HG03108 (cell line): ENCODE results near the gene SPHK2.

ENCODE experiments used
- ATAC-seq: cut with Tn5 transposase; IDR thresholded peaks from one replicate; pipeline ENCODE4 v1.9.1; 2021; ENCODE audit warnings: moderate library complexity; ENCODE audit not compliant: unreplicated experiment

SPHK2 gene

DNA sequence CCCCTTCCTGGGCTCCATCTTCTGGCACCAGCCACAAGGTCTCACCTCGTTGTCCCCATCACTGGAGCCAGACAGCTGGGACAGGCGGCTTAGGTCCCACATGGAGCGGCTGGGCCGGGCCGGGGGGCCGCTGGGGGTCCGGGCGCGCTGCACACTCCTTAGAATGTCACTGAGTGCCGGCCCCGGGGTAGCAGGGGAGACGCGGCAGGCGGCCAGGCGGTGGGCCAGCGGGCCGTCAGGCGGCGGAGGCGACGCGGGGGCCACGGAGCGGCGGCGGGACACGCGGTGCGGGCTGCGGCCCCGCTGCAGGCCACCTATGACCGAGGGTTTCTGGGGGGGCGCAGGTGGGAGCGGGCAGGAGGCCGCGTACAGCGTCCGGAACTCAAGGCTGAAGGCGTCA lies 15.9 kb upstream of the SPHK2 start:
- no peak for ATAC-seq

DNA sequence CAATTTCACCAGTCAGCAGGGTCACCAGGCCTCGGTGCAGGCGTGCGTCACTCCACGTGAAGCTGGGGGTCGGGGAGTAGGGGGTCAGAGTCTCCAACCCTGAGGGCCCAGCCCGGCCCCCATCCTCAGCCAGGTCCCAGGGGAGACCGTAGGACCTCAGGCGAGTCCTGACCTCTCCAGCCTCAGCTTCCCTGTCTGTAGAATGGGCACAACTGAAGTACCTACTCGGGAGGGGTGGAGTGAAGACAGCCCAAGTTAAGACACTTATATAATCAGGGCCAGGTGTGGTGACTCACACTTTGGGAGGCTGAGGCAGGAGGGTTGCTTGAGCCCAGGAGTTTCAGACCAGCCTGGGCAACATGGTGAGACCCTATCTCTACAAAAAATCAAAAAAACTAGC lies 15.5 kb upstream of the SPHK2 start:
- no peak for ATAC-seq

GRCh38 chr19:48606463-48607358 lies 12.6 kb upstream of the SPHK2 start, which contains the start of gene SPACA4:
TSS of gene SPACA4 (plus strand) at chr19:48606742. CDS start at chr19:48606979, 237 bp downstream.
- no peak for ATAC-seq

DNA sequence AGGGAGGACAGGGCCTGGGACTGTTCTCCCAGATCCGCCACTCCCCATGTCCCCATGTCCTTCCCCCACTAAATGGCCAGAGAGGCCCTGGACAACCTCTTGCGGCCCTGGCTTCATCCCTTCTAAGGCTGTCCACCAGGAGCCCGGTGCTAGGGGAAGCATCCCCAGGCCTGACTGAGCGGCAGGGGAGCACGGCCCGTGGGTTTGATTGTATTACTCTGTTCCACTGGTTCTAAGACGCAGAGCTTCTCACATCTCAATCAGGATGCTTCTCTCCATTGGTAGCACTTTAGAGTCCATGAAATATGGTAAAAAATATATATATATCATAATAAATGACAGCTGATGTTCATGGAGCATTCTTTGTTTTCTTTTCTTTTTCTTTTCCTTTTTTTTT lies 11.9 kb upstream of the SPHK2 start:
- ATAC-seq: no peak

DNA sequence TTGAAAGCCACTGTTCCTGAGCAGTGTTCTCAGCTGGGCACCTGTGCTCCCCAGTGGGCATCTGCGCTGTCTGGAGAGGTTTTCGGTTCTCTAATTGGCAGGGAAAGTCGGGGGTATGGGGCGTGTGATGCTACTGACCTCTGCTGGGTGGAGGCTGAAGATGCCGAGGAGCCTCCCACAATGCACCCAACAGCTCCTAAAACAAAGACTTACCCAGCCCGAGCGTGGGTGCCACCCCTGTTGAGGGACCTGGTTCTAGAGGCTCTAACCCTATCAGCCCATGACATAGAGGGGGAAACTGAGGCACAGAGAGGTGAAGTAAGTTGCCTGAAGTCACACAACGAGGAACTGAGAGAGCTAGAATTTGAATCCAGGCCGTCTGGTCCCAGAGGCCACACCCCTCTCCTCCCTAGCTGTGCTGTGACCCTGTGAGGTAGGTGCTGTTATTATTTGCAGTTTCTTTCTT lies 10.5 kb upstream of the SPHK2 start:
- no peak for ATAC-seq

- ATAC-seq: no peak
These were observed 9.7 kb upstream of the SPHK2 start for GRCh38 chr19:48609571-48610108.

DNA sequence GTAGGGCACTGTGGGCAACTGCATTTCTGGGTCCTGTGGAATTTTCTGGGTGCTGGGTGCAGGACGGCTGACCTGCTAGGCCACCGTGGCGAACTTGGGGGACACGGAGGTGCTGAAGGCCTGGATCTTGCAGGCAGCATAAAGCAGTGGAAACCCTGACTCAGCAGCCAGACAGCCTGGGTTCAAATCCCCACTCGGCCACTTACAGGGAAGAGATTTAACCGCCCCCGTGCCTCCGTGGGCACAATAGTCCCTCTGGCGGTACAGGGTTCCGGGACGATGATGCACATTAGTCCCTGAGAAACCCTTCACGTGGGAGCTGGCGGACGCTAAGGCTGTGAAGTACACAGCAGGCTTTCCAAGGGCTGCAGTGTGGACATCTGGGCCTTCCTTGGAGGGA lies 7.4 kb upstream of the SPHK2 start:
- no peak for ATAC-seq

DNA sequence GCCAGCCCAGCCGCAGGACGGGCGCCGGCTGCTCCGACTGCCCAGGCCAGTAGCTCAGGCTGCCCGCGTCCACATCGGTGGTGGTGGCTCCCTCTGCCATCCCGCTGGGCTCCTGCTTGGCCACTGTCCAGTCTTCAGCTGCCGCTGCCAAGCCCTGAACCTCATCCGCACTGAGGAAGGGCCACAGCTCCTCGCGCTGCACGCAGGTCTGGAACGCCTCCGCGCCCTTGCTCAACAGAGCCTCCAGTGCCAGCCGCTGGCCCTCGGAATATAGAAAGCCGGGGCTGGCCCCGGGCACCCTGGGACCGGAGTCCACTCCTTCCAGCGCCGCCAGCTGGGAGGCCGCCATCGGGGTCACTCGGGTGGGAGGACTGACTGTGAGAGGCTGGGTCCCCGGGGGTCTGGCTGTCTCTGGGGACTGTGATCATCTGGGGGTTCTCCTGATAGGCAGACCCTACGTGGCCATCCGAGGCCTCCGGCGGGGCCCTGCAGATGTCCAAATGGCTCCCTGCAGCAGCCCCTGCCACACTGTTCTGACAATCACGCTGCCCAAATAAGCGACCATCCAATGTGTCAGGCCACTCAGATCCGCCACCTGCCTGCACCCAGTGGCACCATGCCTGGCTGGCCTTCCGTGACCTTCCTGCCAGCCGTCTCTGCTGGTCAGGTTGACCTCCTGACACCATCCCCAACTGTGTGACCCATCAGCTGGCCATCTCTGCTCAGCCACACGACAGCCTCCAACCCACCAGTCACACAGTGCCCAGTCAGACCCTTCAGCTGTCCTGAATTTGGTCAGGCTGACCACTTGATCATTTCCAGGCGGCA lies 6.1 kb upstream of the SPHK2 start:
- ATAC-seq: no peak

DNA sequence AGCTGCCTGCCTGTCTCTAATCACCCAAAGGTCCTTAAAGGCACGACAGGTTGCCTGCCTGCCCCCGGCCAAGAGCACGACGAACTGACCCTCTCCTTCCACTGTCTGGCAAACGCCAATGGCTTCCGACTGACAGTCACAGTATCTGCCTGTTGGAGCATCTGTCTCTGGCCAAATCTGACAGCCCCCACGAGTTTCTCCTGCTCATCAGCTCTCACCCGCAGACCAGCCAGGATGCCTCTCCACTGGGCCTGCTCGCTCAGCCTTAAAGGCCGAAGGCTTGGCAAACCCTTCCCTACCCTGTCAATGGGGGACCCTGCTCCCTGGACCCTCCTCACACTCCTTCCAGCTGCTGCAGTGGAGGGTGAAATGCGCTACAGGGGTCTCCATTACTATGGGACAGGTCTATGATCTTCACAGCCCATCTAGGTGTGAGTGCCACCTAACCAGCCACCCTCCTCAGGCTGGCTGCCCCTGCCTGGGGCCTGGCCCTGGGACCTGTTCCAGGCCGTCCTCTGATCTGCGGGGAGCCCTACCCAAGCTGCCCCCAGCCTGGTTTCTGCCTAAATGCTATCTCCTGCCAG lies 5.4 kb upstream of the SPHK2 start:
- no peak for ATAC-seq

GRCh38 chr19:48614436-48615230 lies 4.7 kb upstream of the SPHK2 start, which contains the start of gene FAM83E:
TSS of gene FAM83E (minus strand) at chr19:48615076. CDS start at chr19:48613372, 1,704 bp downstream.
- ATAC-seq: no peak

DNA sequence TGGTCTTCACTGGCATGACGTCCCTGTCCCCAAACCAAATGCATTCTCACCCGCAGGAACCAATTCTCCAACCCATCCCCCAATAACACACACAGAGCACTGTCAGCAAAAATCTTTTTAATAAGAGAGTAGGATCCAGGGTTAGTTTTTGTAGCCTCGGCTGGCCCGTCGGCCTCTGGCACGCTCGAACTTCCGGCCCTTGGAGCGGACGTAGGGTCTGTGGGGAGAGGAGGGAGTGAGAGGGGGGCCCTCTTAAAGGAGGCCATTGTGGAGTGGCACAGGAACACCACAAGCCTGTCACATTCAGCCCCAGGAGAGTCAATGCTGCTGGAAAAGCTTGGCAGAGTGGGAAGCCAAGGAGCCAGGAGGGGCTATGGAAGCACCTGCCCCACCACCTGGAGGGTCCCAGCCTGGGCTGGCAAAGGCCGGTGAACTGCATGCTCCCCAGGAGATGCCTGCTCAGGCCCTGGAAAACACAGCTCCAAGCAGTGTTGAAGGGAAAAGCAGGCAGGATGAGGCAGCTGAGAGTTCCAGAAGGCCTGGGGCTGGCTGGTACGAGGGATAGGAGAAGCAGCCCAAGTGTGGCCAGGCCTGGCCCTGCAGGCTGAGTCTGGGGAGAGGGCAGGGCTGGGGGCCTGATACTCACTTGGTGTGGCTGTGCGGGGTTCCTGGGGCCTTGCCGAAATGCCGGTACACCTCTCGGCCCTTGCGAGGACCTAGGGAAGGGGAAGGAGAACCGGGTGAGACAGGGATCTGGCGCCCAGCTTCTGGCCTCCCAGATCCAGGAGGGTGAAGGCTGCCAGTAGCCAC lies 3.9 kb upstream of the SPHK2 start:
- ATAC-seq: no peak

DNA sequence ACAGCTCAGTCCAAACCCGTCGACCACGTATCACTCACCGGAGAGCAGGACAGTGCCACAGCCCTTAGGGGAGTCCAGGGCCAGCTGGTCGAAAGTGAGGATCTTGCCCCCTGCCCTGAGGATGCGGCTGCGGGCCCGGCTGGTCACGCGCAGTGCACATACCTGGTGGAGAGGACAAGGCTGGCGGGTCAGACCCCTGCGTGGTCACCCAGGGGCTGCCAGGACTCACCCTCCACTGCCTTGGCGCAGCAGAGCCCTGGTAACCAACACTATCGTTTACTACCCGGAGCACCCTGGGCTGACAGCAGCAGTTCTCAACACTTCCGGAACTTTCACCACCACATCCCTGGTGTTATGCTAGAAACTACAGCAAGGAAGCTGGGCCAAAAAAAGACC lies 3.3 kb upstream of the SPHK2 start:
- no peak for ATAC-seq

GRCh38 chr19:48616491-48617056 lies 2.7 kb upstream of the SPHK2 start:
- ATAC-seq: no peak

DNA sequence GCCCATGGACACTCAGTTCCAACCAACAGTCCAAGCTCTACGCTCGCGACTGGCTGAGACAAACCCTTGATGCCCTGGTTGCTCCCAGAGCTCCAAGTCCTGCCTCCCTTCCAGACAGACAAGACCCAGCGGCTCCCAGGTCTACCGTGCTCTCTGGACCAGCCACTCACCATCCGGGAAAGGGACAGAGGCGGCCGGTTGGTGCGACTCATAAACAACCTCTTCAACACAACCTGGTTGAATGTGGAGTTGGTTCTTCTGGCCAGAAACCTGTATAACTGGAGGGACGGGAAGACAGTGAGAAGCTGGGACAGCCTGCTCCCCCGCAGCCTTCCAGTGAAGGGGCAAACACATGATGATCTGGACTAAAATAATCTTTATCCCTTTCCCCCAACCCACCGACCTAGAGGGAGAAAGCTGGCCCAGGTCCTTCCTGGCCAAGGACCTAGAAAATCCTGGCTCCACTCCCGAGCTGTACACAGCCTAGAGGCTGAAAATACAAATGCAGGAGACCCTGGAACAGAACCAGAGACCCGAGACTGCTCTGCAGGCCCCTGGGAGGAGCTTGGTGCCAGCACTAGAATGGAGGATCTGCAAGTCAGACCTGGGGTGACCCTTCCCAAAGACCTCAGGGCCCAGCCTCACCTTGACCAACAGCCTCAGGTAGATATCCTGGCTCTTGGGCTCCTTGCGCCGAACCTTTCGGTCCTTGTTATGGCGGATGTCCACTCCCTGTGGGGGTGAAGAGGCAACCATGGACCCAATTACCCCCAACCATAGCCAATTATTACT lies 2.0 kb upstream of the SPHK2 start:
- no peak for ATAC-seq

GRCh38 chr19:48618278-48618915 lies 909 bp upstream of the SPHK2 start:
- no peak for ATAC-seq

GRCh38 chr19:48619692-48620585 lies 633 bp downstream of the SPHK2 start:
- ATAC-seq: no peak

DNA sequence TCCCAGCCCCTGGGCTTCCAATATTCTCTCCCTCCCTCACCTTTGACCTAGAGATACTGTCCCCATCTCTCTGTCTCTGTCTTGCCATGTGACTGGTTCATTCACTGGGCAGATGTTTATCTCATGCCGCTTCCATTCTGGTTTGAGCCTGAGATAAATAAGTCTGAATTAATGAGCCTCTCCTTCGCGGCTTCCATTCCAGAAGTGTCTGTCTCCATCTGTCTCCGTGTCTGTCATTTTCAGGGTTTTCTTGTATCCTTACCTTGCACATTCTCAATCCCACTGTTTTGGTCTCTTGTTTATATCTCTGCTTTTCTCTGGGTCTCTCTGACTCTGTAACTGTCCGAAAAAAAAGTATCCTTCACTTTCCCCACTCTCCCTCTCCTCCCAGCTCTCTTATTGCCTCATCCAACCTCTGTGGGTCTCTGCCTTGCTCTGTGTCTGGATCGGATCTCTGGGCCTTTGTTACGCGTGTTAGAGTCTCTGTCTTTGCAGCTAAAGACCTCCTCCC lies 4.3 kb downstream of the SPHK2 start:
- no peak for ATAC-seq
